Testis (tissue), 3 donors: ENCODE data around the gene IL36G. TPM values are rescaled to one million over a fixed set of nuclear protein-coding genes. Genes with fewer than 3 reads are reported as not detected.

Experiments
- DNase-seq: peaks from one replicate; pipeline ENCODE4 v3.0.0-alpha.2; 2019
- H3K27ac ChIP-seq, 2 donors: fragments of 200-600 bp; sonication (generic); one replicate each; pipeline ENCODE4 v1.5.1; 2019
- H3K27me3 ChIP-seq: fragments of 200-600 bp; sonication (generic); one replicate; pipeline ENCODE4 v1.5.1; 2019
- H3K36me3 ChIP-seq: fragments of 200-600 bp; sonication (generic); one replicate; pipeline ENCODE4 v1.5.1; 2017; ENCODE audit warnings: low read depth; ENCODE audit errors: missing control alignments
- H3K4me1 ChIP-seq: fragments of 200-600 bp; sonication (generic); one replicate; pipeline ENCODE4 v1.5.1; 2019
- H3K4me3 ChIP-seq, 2 donors: fragments of 200-600 bp; sonication (generic); one replicate each; pipeline ENCODE4 v1.5.1; 2017 to 2019
- H3K9me3 ChIP-seq: fragments of 200-600 bp; sonication (generic); one replicate; pipeline ENCODE4 v1.5.1; 2017
- POLR2A ChIP-seq: fragments of 450-650 bp; IDR thresholded peaks from one replicate; pipeline ENCODE4 v1.6.1; 2017; ENCODE audit warnings: antibody characterized with exemption, mild to moderate bottlenecking, moderate library complexity
- WGBS, 2 donors: methylation state at CpG; one replicate each; pipeline ENCODE4 v1.1.5; 2018; 5-methylcytosine and 5-hydroxymethylcytosine counted together
- intact Hi-C: fragments of 100-400 bp; cut with DNase I; formaldehyde crosslinking; loops from one replicate; pipeline ENCODE4 v1.15.1; 2023; ENCODE audit warnings: low total_unique reads
- polyA plus RNA-seq: library from polyadenylated mRNA; stranded (reverse); fragments of 350-450 nt; fragmentation: Illumina TruSeq; extraction: RNeasy Lipid Tissue Mini Kit (QIAGEN cat#74804); gene quantifications from one replicate; pipeline ENCODE4 v1.2.3, GENCODE V29; 2014; ENCODE audit warnings: low read depth, low replicate concordance; ENCODE audit not compliant: insufficient read depth
- total RNA-seq, 2 donors: library from RNA; depleted of rRNA; stranded (reverse); fragments of >200 nt; gene quantifications; one replicate each; pipeline ENCODE4 v1.2.3, GENCODE V29; 2016
- TF ChIP-seq, protein P1 (sequence below), 3 experiments: fragments of 450-650 bp in 2 of 3; fragments of 200-600 bp in 1 of 3; sonication (generic) in 1 of 3; IDR thresholded peaks; one replicate each; pipeline ENCODE4 v1.5.1; 2016 to 2019; ENCODE audit warnings: antibody characterized with exemption in 3 of 3, mild to moderate bottlenecking in 2 of 3, moderate library complexity in 1 of 3

The IL36G gene
- total and polyA plus RNA-seq, 3 donors from 2014 or later, result 0.68 TPM; not detected in 2

DNA sequence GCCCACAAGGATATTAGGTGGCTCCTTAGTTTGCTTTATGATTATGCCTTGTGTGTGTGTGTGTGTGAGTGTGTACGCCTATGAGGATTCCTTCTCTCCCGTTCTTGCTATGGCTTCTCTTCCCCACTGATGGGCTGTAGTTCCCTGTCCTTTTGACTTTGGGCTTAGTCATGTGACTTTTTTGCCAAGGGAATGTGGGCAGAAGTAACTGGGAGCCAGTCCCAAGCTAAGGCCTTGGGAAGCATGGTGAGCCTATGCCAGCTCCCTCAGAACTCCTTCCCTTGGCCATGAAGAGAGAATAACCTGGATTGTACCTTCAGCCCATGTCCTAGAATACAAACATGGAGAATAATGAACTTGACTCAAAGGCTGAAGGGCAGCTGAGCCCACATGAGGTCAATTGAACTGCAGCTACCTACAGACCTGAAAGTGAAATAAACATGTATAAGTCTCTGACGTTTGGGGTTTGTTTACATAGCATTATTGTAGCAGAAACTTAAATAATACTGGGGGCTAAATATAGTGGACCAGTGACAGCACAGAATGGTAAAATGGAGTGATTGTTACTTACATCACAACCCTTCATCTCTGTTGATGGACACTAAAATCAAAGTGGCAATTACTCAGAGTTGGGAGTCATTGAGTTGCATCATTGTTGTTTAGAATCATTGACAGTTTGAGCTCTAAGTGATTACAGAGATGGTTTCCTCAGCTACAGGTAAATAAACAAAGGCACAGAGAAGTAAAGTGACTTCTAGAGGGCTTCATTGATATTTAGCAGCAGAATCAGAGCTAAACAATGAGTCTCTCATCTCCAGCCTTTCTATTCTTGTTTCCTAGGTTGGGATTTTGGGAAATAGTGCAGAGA is 15.3 kb upstream of the IL36G start:
- Histone ChIP-seq H3K36me3 (no peaks in the 10 kb centered on the region), H3K27me3 (no peaks in the 10 kb centered on the region), H3K4me3 (no peak overlapping the region), H3K9me3 (no peaks in the 10 kb centered on the region), H3K27ac (no peak overlapping the region), H3K4me1 (no peaks in the 10 kb centered on the region)
- intact Hi-C loops, result no loop called here
- TF ChIP-seq, protein P1, sequence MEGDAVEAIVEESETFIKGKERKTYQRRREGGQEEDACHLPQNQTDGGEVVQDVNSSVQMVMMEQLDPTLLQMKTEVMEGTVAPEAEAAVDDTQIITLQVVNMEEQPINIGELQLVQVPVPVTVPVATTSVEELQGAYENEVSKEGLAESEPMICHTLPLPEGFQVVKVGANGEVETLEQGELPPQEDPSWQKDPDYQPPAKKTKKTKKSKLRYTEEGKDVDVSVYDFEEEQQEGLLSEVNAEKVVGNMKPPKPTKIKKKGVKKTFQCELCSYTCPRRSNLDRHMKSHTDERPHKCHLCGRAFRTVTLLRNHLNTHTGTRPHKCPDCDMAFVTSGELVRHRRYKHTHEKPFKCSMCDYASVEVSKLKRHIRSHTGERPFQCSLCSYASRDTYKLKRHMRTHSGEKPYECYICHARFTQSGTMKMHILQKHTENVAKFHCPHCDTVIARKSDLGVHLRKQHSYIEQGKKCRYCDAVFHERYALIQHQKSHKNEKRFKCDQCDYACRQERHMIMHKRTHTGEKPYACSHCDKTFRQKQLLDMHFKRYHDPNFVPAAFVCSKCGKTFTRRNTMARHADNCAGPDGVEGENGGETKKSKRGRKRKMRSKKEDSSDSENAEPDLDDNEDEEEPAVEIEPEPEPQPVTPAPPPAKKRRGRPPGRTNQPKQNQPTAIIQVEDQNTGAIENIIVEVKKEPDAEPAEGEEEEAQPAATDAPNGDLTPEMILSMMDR (IDR thresholded peaks at IDR 0.05), result no peak
- no peak for TF ChIP-seq POLR2A
- 77 to 82% methylated on average over 3 of the region's 3 CpGs for WGBS, 2 donors
- DNase-seq, result no peak

DNA sequence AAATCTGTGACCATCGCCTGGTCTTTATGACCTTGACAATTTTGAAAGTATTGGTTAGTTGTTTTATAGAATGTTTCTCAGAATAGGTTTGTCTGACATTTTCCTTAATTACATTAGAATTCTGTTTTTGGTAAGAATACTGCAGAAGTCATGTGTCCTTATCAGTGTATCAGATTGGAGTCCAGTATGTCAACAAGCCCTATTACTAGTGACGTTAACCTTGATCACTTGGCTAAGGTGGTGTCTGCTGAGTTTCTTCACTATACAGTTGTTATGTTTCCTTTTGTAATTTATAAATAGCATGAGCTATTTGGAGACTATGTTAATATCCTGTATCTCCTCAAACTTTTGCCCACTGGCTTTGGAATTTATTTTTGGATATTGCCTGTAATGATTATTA is 10.8 kb upstream of the IL36G start:
- no peak overlapping the region for H3K27ac ChIP-seq
- H3K9me3 ChIP-seq, result no peaks in the 10 kb centered on the region
- H3K27me3 ChIP-seq, result no peaks in the 10 kb centered on the region
- no peaks in the 10 kb centered on the region for H3K36me3 ChIP-seq
- intact Hi-C loops, result no loop called here
- DNase-seq, result no peak
- 76 to 86% methylated on average over 2 of the region's 2 CpGs for WGBS, 2 donors
- H3K4me1 ChIP-seq, result no peaks in the 10 kb centered on the region
- H3K4me3 ChIP-seq, result no peak overlapping the region
- TF ChIP-seq, protein P1 (IDR thresholded peaks at IDR 0.05), result no peak
- no peak for TF ChIP-seq POLR2A

DNA sequence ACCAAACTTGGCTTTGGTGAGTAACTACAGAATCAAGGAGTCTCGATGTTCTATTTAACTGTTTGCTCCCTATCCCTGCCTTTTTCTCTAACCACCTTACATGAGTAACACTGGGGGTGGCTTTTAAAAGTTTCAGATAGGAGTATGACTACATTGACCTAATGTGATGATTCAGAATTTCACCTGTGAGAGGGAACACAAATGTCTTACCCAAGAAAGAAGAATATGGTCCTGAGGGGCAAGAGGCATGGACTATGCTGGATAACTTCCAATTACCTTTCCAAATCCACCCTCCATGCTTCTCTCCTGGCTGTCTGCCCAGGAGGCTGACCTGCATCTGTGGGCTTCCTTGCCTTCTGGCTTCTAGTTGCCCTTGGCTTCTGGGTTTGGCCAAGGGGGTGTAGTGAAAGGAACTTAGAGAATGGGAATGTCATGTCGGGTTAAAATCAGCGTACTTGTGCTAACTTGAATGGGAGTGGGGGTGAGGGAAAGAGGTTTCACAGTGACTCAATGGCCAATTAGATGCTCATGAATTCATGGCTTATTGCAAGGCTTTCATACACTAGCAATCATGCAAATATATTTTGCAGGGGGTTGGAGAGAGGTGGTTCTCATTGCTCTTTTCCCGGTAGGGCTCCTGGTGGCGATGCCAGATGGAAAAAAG is 5.3 kb upstream of the IL36G start:
- WGBS, 2 donors, result 92 to 93% methylated on average over 5 of the region's 5 CpGs
- DNase-seq, result no peak
- Histone ChIP-seq H3K27ac (no peak overlapping the region), H3K4me3 (no peak overlapping the region), H3K4me1 (no peaks in the 10 kb centered on the region), H3K9me3 (no peaks in the 10 kb centered on the region), H3K27me3 (no peaks in the 10 kb centered on the region), H3K36me3 (no peaks in the 10 kb centered on the region)
- TF ChIP-seq POLR2A, result no peak
- TF ChIP-seq, protein P1 (IDR thresholded peaks at IDR 0.05), result no peak
- intact Hi-C loops, result no loop called here

DNA sequence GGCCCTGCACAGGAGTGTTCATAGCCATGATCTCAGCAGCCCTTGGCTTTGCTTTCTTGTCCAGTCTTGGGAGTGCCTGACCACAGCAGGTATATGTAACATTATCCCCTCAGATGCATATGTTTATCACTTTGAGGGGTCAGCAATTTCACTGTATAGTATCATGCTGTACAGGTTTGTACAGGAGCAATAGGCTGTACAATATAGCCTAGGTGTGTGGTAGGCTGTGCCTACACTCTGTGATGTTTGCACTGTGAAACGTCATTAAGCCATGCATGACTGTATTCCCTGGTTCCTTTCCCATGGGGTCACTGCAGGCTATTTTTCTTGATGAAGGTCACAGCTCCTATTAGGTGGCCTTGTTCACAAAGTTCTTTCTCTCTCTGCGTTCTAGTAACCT is 4.7 kb upstream of the IL36G start:
- Histone ChIP-seq H3K4me1 (no peaks in the 10 kb centered on the region), H3K36me3 (no peaks in the 10 kb centered on the region), H3K9me3 (no peaks in the 10 kb centered on the region), H3K4me3 (no peak overlapping the region), H3K27me3 (no peaks in the 10 kb centered on the region), H3K27ac (no peak overlapping the region)
- intact Hi-C loops, result no loop called here
- TF ChIP-seq, protein P1 (IDR thresholded peaks at IDR 0.05), result no peak
- TF ChIP-seq POLR2A, result no peak
- no peak for DNase-seq
- 54 to 58% methylated on average over 2 of the region's 2 CpGs for WGBS, 2 donors
